Fibroblast of pulmonary artery (primary cell): ENCODE measurements around the gene C20orf173.
"Not testable (repeated sequence)": the region's sequence is repeated elsewhere in the genome, so short reads cannot be mapped to it uniquely, and the experiment has no call there.

Experiments
- DNase-seq: peaks from one replicate; pipeline ENCODE4 v3.0.0-alpha.2; 2010; ENCODE audit warnings: low read depth
- H3K4me3 ChIP-seq: replicated peaks from 2 replicates; pipeline ENCODE4 v1.5.1; 2011; ENCODE audit warnings: low read depth, mild to moderate bottlenecking, control low read depth, low read length, moderate library complexity
- CTCF ChIP-seq: IDR thresholded peaks from 2 replicates; pipeline ENCODE4 v1.5.1; 2011; ENCODE audit warnings: mild to moderate bottlenecking, control low read depth, low read length, inconsistent platforms; ENCODE audit errors: missing control alignments

Gene C20orf173

DNA sequence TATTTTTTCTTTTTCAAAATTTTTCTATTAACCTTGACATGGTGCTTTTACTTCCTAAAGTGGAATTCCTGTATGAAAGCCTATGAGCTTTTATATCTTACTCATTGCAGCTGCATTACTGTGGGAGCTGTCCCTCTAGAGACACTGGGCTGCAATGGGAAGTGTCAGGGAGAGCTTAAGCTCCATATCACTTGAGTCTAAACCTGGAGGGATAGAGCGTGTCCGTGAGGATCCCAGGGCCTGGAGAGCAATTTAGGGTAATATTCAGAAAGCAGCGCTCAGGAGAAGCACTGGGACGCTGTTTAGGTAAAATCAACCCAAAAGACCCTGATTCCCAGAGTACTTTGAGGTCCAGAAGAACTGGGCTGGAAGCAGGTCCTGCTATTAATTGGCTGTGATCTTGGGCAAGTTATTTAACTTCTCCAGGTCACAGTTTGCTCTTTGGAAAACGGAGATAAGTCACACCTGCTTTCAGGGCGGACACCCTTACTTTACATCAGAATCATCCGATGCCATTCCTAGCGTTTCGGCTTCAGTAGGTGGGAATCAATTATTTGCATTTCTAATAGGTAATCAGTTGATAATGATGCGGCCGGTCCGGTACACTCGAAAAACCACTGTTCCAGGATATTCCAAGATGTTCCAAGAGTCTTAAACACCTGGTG lies 11.8 kb upstream of the C20orf173 start:
- no peak for DNase-seq
- no peak for TF ChIP-seq CTCF
- peak overlapping the region; percentile 93 for H3K4me3 ChIP-seq

GRCh38 chr20:35539756-35540212 lies 10.3 kb upstream of the C20orf173 start:
- DNase-seq: peak; percentile 18
- no peak for TF ChIP-seq CTCF
- H3K4me3 ChIP-seq: no peak overlapping the region

DNA sequence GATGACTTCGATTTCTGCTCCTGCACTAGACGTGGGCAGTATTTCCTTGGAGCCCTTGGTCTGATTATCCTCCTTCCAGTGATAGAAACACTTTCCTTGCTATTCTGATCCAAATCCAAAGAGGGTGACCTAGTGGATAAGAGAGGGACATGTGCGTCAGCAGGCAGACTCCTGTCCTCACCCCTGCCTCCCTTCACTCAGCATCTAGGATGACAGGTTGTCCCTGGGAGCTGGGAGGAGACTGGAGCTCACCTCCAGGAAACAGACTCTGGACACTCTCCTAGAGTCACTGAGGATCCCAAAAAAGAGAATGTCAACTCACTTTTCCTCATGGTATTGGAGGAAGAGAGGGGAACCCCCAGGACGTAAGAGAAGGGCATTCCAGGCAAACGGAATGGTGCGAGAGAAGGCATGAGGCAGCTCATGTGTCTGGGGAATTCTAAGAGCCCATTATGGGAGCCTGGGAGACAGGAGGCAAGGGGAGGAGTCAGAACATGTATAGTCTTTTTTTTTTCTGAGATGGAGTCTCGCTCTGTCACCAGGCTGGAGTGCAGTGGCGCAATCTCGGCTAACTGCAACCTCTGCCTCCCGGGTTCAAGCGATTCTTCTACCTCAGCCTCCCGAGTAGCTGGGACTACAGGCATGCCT lies 2.2 kb downstream of the C20orf173 start:
- DNase-seq: no peak
- no peak for TF ChIP-seq CTCF
- no peak overlapping the region for H3K4me3 ChIP-seq

DNA sequence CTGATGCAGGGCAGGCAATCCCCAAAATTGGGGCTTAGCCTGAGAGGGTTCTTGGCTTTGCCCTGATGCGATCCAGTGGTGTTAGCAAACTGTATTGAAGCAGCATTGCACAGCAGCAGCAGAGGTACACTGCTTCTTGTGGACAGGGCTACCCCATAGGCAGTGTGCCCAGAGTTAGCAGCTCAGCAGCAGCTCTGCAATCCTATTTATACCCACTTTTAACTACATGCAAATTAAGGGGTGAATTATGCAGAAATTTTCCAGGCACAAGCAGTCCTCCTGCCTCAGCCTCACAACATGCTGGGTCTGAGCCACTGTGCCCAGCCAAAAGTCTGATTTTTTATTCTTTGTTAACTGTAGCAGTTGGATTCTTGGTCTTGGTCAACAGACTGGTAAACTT lies 3.8 kb downstream of the C20orf173 start:
- TF ChIP-seq CTCF: no peak
- H3K4me3 ChIP-seq: no peak overlapping the region
- no peak for DNase-seq

GRCh38 chr20:35523298-35523888 lies 6.1 kb downstream of the C20orf173 start:
- DNase-seq: no peak
- peak; percentile 63 for TF ChIP-seq CTCF
- no peak overlapping the region for H3K4me3 ChIP-seq

DNA sequence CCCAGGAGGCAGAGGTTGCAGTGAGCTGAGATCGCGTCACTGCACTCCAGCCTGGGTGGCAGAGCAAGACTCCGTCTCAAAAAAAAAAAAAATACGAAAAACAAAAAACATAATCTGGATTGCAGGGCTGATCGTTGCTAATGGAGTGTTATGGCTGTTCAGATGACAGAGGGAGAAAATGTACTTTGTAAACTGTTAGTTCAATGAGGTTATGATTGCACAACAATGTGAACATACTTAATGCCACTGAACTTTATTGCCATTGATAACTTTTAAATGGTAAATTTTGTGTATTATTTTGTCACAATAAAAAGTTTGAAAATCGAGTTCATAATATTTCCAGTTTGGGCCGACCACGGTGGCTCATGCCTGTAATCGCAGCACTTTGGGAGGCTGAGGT lies 10.5 kb downstream of the C20orf173 start:
- no peak overlapping the region for H3K4me3 ChIP-seq
- TF ChIP-seq CTCF: no peak
- DNase-seq: no peak

DNA sequence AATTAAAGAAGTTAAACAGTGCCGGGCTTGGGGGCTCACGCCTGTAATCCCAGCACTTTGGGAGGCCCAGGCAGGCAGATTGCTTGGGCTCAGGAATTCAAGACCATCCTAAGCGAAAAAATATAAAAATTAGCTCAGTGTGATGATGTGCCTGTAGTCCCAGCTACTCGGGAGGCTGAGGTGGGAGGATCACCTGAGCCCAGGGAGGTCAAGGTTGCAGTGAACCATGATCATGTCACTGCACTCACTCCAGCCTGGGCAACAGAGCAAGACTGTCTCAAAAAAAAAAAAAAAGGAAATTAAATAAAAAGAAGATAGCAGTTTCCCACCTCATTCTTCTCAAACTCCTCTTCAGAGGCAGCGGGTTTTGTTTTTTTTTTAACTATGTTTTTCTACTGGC lies 11.7 kb downstream of the C20orf173 start:
- not testable (repeated sequence) for H3K4me3 ChIP-seq, DNase-seq
